Measurements from ENCODE around the gene WFDC10A.
A peak's percentile ranks its signal among the peaks of the same experiment; 100 is the strongest.
"Not testable (repeated sequence)": the region's sequence is repeated elsewhere in the genome, so short reads cannot be mapped to it uniquely, and the experiment has no call there.

The WFDC10A gene

DNA sequence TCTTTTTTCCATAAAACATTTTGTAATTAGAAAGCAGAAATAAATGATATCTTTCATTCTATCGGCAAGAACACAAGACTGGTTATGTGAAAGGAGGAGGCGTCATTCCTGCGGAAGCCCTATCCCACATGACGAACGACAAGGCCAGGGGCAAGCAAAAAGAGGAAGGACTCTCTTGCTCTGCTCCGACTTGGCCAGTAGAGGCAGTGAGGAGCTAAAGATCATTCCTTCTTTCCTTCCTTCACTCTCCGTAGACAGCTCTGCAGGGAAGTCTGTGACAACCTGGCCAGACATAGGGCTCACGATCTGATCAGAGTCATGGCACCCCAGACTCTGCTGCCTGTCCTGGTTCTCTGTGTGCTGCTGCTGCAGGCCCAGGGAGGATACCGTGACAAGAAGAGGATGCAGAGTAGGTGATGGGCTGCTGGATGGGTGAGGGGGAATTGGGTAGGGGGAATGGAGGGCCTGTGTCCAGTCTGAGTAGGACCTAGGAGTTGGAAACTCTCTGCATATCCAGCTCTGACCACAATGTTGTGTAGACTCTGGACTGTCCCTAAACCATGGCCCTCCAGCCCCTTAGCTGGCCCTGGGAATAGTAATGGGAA is at the start of gene WFDC10A:
Gene WFDC10A (plus strand): TSS at position 244 of the 605 bp plus-strand sequence. CDS start 75 bp downstream, at position 319.
- no peak for DNase-seq (ENCODE audit: low read depth in 2 of 2)

DNA sequence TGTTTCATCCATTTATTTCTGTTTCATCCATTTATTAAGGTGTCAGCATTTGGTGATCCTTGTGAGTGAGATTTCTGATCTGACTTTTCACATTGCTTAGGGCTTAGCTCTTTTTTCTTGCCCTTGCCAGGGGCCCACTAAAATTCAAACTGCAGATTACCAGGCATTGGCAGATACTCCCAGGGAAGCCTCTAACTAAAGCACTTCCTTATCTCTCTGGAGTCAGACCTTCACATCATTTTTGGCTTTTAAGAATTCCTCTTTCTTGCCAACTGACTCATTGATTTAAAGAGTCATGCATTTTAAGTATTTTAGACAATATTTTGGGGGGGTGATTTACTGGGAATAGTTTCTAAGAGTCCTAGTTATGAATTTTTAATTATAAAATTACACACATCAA is 47.8 kb upstream of the WFDC10A start:
- no peak for DNase-seq (ENCODE audit: low read depth in 2 of 2)

DNA sequence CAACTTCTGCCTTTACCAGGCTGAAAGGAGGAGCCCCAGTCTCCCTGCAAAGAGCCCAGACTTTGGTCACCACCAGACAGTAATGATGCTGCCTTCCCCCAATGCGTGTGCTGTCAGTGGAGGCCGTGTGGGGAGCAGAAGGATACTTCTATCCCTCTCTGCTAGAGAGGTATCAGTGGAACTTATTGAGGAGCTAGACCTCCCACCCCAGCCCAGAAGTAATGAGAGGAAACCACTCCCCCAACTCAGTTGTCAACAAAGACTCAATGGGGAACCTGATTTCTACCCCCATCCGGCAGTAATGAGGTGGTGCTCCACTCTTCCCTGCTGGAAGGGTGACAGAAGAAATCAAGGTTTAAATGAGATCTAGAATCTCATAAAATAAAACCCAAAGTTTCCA is 46.0 kb upstream of the WFDC10A start:
- DNase-seq (ENCODE audit: low read depth in 2 of 2), result no peak

DNA sequence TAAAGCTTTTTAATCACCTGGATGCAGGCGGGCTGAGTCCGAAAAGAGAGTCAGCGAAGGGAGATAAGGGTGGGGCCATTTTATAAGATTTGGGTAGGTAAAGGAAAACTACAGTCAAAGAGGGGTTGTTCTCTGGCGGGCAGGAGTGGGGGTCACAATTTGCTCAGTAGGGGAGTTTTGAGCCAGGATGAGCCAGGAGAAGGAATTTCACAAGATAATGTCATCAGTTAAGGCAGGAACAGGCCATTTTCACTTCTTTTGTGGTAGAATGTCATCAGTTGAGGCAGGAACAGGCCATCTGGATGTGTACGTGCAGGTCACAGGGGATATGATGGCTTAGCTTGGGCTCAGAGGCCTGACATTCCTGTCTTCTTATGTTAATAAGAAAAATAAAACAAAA is 45.2 kb upstream of the WFDC10A start:
- DNase-seq (ENCODE audit: low read depth in 2 of 2), result not testable (repeated sequence)

- DNase-seq (ENCODE audit: low read depth in 2 of 2), result not testable (repeated sequence)
Measured at GRCh38 chr20:45585986-45586385, 43.6 kb upstream of the WFDC10A start.

DNA sequence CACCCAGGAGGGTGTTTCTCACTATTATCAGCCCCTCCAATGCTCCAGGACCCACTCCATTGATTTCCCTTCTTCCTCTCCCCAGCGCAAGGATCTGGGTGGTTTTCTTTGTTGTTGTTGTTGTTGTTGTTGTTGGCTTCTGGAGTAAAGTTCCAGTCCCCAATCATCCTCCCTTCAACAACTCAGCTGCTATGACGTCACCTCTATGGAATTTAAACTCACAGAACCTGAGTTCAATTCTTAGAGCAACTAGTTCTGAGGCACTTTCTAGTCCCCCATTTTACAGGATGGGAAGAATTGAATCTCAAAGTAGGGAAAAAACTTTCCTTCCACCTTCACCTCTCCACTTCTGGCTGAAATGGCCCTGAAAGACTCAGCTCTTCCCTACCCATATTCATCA is 40.7 kb upstream of the WFDC10A start:
- no peak for DNase-seq (ENCODE audit: low read depth in 2 of 2)

DNA sequence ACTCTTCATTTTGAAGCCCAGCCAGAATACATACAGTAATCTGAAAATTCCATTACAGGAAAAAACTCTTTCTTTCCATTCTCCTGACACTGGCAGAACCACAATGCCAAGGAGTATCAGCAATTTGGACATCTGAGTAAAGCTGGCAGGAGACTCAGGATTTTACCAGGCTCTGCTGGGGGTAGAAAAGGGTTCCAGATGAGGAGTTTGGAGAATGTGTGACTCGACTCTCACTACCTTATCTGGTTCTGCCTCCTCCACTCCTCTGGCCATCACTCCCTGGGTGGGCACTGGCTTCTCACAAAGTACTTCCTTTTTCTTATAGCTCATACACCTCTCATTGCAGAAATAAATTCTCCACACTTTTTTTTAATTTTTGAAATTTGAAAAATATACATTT is 39.8 kb upstream of the WFDC10A start:
- no peak for DNase-seq (ENCODE audit: low read depth in 2 of 2)

DNA sequence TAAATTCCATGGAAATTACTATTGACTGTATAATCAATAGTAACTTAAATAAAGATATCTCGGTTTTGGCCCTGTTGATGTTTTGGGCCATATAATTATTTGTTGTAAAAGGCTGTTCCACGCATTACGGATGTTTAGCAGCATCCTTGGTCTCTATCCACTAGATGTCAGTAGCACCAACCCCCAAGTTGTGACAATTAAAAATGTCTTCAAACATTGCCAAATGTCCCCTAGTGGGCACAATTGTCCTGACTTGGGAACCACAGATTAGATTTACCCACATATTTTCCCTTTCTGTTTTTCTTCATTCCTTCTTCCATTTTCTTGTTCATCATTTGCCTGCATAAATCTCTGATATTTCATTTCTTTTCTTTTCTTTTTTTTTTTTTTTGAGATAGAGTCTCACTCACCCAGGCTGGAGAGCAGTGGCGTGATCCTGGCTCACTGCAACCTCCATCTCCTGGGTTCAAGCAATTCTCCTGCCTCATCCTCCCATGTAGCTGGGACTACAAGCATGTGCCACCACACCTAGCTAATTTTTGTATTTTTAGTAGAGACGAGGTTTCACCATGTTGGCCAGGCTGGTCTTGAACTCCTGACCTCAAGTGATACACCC is 36.9 kb upstream of the WFDC10A start:
- DNase-seq (ENCODE audit: low read depth in 2 of 2), result peak in 1 of 2 donors; percentile 3

DNA sequence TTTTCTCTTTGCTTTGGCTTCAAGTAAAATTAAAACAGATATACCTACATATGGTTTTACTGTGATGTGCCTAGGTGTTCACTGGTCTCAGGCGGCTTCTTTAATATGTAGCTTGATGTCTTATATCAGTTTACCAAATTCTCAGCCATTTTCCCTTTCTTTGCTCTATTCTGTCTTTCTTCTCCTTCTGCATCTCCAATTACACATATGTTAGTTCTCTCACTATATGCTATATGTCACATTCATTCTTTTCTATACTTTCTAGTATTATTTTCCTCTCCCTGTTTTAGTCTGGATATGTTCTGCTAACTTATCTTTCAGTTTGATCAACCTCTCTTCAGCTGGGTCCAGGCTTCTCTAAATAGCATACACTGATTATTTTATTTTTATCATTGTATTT is 36.0 kb upstream of the WFDC10A start:
- no peak for DNase-seq (ENCODE audit: low read depth in 2 of 2)

GRCh38 chr20:45595235-45595634 is 34.3 kb upstream of the WFDC10A start:
- DNase-seq (ENCODE audit: low read depth in 2 of 2), result no peak

DNA sequence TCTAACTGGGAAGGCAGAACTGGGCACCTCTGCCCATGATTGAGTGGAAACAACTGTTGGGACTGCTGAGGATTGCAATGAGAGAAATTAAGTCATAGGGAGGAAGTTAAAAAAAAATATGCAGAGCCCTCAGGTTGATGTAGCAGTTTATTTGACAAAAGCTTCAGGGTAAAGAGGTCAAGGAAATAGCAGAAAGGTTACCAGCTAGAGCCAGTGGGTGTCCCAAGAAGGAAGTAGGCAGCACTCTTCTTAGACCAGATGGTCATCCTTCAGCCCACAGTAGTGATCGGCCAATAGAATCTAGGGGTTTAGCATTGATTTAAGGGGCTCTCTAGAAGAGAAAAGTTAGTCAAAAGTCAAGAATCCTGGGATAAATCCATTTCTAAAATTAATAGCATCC is 21.7 kb upstream of the WFDC10A start:
- DNase-seq (ENCODE audit: low read depth in 2 of 2), result no peak

GRCh38 chr20:45611054-45611453 is 18.5 kb upstream of the WFDC10A start:
- DNase-seq (ENCODE audit: low read depth in 2 of 2), result peak; percentile 50 to 60

DNA sequence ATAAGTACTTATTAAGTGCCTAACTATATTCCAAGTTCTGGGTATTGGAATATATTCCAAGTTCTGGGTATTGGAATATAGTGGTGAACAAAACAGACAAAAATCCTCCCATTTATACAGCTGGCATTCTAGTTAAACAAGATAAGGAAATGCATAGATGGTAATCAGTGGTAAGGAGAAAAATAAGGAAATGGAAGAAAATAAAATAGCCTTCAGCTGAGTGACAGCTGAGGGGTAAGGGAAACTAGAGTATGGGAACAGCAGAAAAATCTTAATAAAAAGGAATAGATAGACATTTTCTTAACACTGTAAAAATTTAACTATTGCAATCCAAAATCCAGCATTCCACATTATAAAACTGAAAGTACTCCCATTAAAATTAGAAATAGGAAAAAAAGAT is 17.2 kb upstream of the WFDC10A start:
- no peak for DNase-seq (ENCODE audit: low read depth in 2 of 2)

GRCh38 chr20:45617591-45617990 is 11.9 kb upstream of the WFDC10A start:
- DNase-seq (ENCODE audit: low read depth in 2 of 2), result no peak

DNA sequence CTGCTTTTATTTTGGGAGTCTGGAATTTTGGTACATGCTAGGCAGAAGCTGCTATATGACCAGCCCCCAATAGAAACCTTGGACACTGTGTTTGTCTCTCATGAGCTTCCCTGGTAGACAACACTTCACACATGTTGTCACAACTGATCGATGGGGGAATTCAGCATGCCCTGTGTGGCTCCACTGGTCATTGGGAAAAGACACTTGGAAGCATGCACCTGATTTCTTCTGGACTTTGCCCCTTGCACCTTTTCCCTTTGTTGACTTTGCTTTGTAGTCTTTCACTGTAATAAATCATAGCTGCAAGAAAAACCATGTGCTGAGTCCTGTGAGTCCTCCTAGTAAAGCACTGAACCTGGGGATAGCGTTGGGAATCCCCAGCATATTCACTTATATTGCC is 7.9 kb upstream of the WFDC10A start:
- DNase-seq (ENCODE audit: low read depth in 2 of 2), result no peak

- DNase-seq (ENCODE audit: low read depth in 2 of 2), result no peak
Measured at GRCh38 chr20:45626540-45626939, 3.0 kb upstream of the WFDC10A start.

- DNase-seq (ENCODE audit: low read depth in 2 of 2), result no peak
Measured at GRCh38 chr20:45630371-45630770, 832 bp downstream of the WFDC10A start.

DNA sequence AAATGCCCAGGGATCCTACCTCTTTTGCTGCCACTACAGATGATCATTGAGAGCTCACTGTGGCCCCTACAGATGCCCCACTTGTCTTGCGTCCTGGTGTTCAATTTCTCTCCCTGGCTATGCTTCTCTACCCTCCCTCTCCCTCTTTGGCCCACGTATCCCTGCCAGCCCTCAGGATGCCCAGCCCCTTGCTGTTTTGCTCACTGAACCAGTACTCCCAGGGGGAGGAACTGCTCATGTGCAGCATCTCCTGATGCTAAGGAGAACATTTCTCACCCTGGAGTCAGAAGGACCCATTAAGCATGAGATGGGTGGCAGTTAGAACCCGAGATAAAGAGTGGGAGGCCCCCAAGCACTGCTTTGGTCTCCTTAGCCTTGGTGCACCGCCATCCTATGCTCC is 1.6 kb downstream of the WFDC10A start, which contains the start of gene WFDC9:
Gene WFDC9 (minus strand): TSS at position 101 of the 400 bp plus-strand sequence. CDS start 21,103 bp downstream, outside the sequence.
- DNase-seq (ENCODE audit: low read depth in 2 of 2), result no peak

- no peak for DNase-seq (ENCODE audit: low read depth in 2 of 2)
Measured at GRCh38 chr20:45636513-45636912, 7.0 kb downstream of the WFDC10A start.

GRCh38 chr20:45639687-45640086 is 10.1 kb downstream of the WFDC10A start:
- no peak for DNase-seq (ENCODE audit: low read depth in 2 of 2)

DNA sequence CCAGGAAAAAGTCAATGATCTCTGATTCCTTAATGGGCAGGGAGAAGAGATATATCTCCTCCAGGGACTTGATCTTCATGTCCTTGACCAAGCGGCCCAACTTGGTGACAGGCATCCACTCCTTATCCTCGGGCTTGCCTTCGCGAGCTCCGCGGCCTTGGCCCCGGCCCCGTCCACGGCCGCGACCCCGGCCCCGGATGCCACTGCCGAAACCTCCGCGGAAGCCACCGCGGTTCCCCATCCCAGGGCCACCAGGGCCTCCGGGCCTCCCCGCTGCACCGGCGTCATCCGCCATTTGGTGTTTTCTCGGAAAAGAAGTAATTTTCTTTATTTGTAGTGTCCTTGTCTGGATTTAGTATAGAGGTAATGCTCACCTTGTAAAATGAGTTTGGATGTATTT is 11.5 kb downstream of the WFDC10A start:
- not testable (repeated sequence) for DNase-seq (ENCODE audit: low read depth in 2 of 2)

- not testable (repeated sequence) for DNase-seq (ENCODE audit: low read depth in 2 of 2)
Measured at GRCh38 chr20:45645869-45646268, 16.3 kb downstream of the WFDC10A start.

DNA sequence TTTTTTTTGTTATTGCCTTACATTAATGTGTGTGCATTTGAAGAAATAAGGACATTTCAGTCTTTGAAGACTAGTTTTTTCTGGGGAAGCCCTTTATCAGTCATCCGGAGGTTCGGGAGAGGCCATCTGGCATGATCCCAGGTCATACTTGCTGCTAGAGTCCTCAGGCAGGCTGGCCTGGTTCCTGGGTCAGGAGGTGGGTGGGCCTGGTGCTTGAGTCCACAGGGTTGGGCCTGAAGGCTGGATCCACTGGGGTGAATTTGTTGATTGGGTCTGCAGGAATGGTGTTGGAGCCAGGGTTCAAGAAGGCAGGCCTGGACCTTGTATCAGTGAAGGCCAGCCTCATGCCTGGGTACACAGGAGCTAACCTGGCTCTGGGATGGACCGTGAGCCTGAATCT is 17.3 kb downstream of the WFDC10A start:
- no peak for DNase-seq (ENCODE audit: low read depth in 2 of 2)
